BE2C (cell line): ENCODE data around the gene FBXO4.

Experiments used
- DNase-seq: peaks from one replicate; pipeline ENCODE4 v3.0.0-alpha.2; 2020
- H3K27me3 ChIP-seq: fragments of 250-450 bp; sonication (Bioruptor Pico); 2 replicates; pipeline ENCODE4 v1.5.1; 2020; ENCODE audit warnings: mild to moderate bottlenecking
- H3K36me3 ChIP-seq: fragments of 250-450 bp; sonication (Bioruptor Pico); 2 replicates; pipeline ENCODE4 v1.5.1; 2020; ENCODE audit warnings: mild to moderate bottlenecking
- H3K4me1 ChIP-seq: fragments of 250-450 bp; sonication (Bioruptor Pico); 2 replicates; pipeline ENCODE4 v1.5.1; 2020
- H3K4me3 ChIP-seq: 2 replicates; pipeline ENCODE4 v1.5.1; 2011; ENCODE audit warnings: low read depth, low read length
- H3K9me3 ChIP-seq: fragments of 250-450 bp; sonication (Bioruptor Pico); 2 replicates; pipeline ENCODE4 v1.5.1; 2020
- CTCF ChIP-seq: IDR thresholded peaks from 2 replicates; pipeline ENCODE4 v1.5.1; 2012; ENCODE audit warnings: mild to moderate bottlenecking, low read depth, low read length

The FBXO4 gene

GRCh38 chr5:41951224-41951623, 26.1 kb downstream of the FBXO4 start:
- Histone ChIP-seq H3K9me3 (no peaks in the 10 kb centered on the region), H3K4me3 (no peak overlapping the region), H3K4me1 (no peaks in the 10 kb centered on the region), H3K36me3 (no peaks in the 10 kb centered on the region), H3K27me3 (no peaks in the 10 kb centered on the region)
- TF ChIP-seq CTCF: no peak
- DNase-seq: no peak

GRCh38 chr5:41954286-41954685, 29.2 kb downstream of the FBXO4 start:
- H3K4me3 ChIP-seq: no peak overlapping the region
- DNase-seq: no peak
- no peaks in the 10 kb centered on the region for H3K4me1 ChIP-seq
- no peak for TF ChIP-seq CTCF
- H3K9me3 ChIP-seq: no peaks in the 10 kb centered on the region
- H3K36me3 ChIP-seq: no peaks in the 10 kb centered on the region
- no peaks in the 10 kb centered on the region for H3K27me3 ChIP-seq

GRCh38 chr5:41955432-41956024, 30.4 kb downstream of the FBXO4 start:
- H3K4me3 ChIP-seq: no peak overlapping the region
- no peaks in the 10 kb centered on the region for H3K36me3 ChIP-seq
- no peak for DNase-seq
- H3K27me3 ChIP-seq: no peaks in the 10 kb centered on the region
- no peak for TF ChIP-seq CTCF
- no peaks in the 10 kb centered on the region for H3K4me1 ChIP-seq
- no peaks in the 10 kb centered on the region for H3K9me3 ChIP-seq

GRCh38 chr5:41956943-41957342, 31.9 kb downstream of the FBXO4 start:
- no peak for TF ChIP-seq CTCF
- Histone ChIP-seq H3K4me3 (no peak overlapping the region), H3K27me3 (no peaks in the 10 kb centered on the region), H3K4me1 (no peaks in the 10 kb centered on the region), H3K36me3 (no peaks in the 10 kb centered on the region), H3K9me3 (no peaks in the 10 kb centered on the region)
- no peak for DNase-seq

GRCh38 chr5:41960481-41960880, 35.4 kb downstream of the FBXO4 start:
- DNase-seq: no peak
- TF ChIP-seq CTCF: no peak

GRCh38 chr5:41961736-41962135, 36.7 kb downstream of the FBXO4 start:
- no peak for DNase-seq
- no peaks in the 10 kb centered on the region for H3K27me3 ChIP-seq
- no peak for TF ChIP-seq CTCF

More at GRCh38 chr5:41960481-41960880, 35.4 kb downstream of the FBXO4 start:
- Histone ChIP-seq H3K4me1 (no peaks in the 10 kb centered on the region), H3K36me3 (no peaks in the 10 kb centered on the region), H3K27me3 (no peaks in the 10 kb centered on the region), H3K4me3 (no peak overlapping the region), H3K9me3 (no peaks in the 10 kb centered on the region)

More at GRCh38 chr5:41961736-41962135, 36.7 kb downstream of the FBXO4 start:
- no peaks in the 10 kb centered on the region for H3K4me1 ChIP-seq
- no peak overlapping the region for H3K4me3 ChIP-seq
- H3K9me3 ChIP-seq: no peaks in the 10 kb centered on the region
- H3K36me3 ChIP-seq: no peaks in the 10 kb centered on the region
